PC-3 (cell line): Measurements from ENCODE around the gene ASNS.

Experiments used
- CTCF ChIP-seq: fragments of 300-600 bp; sonication (generic); conservative IDR thresholded peaks from 2 replicates; pipeline ENCODE4 v1.5.1; 2017; ENCODE audit warnings: antibody characterized with exemption, low read depth, mild to moderate bottlenecking, low read length
- EZH2 ChIP-seq: fragments of 300-600 bp; sonication (generic); IDR thresholded peaks from one replicate; pipeline ENCODE4 v1.6.1; 2017; ENCODE audit warnings: antibody characterized with exemption, mild to moderate bottlenecking, low read length; ENCODE audit not compliant: unreplicated experiment

DNA sequence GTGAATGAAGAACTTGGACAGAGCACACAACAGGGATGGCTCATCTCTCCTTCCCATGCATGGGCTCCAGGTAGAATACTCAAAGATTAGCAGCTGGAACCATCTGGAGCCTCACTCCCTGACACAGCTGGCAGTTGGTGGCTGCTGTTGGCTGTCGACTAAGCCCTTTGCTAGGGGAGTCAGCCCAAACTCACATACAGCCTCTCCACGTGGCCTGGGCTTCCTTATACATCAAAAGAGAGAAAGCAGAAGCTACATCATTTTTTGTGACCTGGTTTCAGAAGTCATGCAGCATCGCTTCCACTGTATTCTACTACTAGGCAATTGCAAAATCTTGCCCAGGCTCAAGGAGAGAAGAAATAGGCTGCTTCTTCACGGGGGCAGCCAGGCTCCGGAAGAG is 24.4 kb downstream of the ASNS start:
- TF ChIP-seq CTCF (no peak), EZH2 (no peak)
